Measurements from ENCODE around the gene PNMA3. TPM values are rescaled to one million over a fixed set of nuclear protein-coding genes. Genes with fewer than 3 reads are reported as not detected.

Gene PNMA3
- total RNA-seq, 4 donors from 2014 or later: 0.36 to 0.79 TPM; not detected in 2

DNA sequence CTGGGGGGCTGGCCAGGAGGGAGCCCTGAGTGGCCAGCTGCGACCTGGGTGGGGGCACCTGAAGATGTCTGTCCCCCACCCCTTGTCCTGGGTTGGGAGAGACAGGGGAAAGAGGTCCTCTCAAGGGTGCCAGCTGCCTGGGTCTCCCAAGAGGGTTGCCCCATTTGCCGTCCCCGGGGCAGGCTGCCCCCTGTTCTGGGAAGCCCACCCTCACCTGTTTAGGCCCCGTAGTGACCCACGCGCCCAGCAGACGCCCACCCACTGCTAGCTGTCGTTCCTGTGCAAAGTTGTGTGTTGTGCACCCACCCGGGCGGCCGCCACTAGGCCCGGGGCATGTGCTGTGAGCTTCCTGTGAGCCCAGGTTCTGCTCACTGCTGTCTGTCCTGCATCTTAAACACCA, 25.5 kb upstream of the PNMA3 start:
- TF ChIP-seq, protein P1, sequence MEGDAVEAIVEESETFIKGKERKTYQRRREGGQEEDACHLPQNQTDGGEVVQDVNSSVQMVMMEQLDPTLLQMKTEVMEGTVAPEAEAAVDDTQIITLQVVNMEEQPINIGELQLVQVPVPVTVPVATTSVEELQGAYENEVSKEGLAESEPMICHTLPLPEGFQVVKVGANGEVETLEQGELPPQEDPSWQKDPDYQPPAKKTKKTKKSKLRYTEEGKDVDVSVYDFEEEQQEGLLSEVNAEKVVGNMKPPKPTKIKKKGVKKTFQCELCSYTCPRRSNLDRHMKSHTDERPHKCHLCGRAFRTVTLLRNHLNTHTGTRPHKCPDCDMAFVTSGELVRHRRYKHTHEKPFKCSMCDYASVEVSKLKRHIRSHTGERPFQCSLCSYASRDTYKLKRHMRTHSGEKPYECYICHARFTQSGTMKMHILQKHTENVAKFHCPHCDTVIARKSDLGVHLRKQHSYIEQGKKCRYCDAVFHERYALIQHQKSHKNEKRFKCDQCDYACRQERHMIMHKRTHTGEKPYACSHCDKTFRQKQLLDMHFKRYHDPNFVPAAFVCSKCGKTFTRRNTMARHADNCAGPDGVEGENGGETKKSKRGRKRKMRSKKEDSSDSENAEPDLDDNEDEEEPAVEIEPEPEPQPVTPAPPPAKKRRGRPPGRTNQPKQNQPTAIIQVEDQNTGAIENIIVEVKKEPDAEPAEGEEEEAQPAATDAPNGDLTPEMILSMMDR (IDR thresholded peaks at IDR 0.05): no peak
- TF ChIP-seq POLR2A (IDR thresholded peaks at IDR 0.05): no peak
- intact Hi-C loops (cut with DNase I; ENCODE audit: low total_unique reads): no loop called here
- no peak overlapping the region for H3K4me3 ChIP-seq (ENCODE audit: low read depth, poor library complexity, severe bottlenecking)
- DNase-seq (ENCODE audit: low spot score in 2 of 2): no peak
- 85 to 95% methylated on average over 11 to 12 of the region's 12 CpGs for WGBS, 2 donors

DNA sequence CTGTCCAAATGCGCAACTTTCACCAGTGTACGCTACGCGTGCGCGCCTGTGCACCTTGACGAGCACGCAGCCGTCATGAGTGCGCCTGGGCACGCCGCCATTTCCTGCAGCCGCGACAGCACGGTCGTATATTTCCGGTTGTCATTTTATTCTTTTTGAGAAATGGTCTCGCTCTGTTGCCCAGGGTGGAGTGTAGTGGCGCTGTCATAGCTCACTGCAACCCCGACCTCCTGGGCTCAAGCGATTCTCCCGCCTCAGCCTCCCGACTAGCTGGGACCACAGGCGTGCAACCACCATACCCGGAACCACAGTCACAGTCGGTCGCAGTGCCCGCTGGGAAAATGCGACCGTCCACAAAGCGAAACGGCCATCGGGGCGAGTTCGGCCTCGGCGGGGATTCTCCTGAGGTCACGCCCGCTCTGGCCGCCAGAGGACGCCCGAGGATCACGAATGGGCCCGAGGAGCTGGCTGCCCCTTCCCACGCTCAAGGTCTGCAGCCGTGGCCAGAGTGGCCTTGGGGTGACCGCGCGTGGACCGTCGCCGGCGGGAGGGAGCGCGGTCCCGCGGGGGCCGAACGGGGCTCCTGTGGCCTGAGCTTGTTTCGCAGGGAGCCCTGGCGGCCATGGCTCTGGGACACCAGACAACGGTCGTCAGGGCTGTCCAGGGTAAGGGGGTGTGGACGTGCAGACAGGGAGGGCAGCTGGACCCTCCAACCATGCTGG, 23.7 kb upstream of the PNMA3 start:
- 27 to 51% methylated on average over 22 to 31 of the region's 64 CpGs for WGBS, 2 donors
- peak; percentile 49 to 95 for DNase-seq (ENCODE audit: low spot score in 2 of 2)
- intact Hi-C loops (cut with DNase I; ENCODE audit: low total_unique reads): no loop called here
- no peak overlapping the region for H3K4me3 ChIP-seq (ENCODE audit: low read depth, poor library complexity, severe bottlenecking)
- TF ChIP-seq, protein P1 (IDR thresholded peaks at IDR 0.05): peak in 1 of 3 donors; percentile 66
- TF ChIP-seq POLR2A (IDR thresholded peaks at IDR 0.05): no peak

DNA sequence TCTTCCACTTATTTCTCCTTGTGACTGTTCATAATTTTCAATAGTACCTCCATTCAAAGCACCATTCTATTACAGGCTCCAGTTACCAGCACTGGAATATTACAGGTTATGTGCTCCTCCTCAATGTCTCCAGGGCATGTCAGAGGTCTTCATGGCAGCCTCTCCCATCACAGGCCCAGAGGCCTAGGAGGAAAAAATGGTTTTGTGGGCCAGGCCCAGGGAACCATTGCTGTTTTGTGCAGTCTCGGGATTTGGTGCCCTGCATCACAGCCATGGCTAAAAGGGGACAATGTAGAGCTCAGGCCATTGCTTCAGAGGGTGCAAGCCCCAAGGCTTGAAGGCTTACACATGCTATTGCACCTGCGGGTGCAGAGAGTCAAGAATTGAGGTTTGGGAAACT, 7.2 kb upstream of the PNMA3 start:
- TF ChIP-seq POLR2A (IDR thresholded peaks at IDR 0.05): no peak
- TF ChIP-seq, protein P1 (IDR thresholded peaks at IDR 0.05): no peak
- H3K4me3 ChIP-seq (ENCODE audit: low read depth, poor library complexity, severe bottlenecking): no peak overlapping the region
- intact Hi-C loops (cut with DNase I; ENCODE audit: low total_unique reads): no loop called here
- WGBS, 2 donors: 88 to 100% methylated on average over 1 to 2 of the region's 2 CpGs
- DNase-seq (ENCODE audit: low spot score in 2 of 2): no peak

DNA sequence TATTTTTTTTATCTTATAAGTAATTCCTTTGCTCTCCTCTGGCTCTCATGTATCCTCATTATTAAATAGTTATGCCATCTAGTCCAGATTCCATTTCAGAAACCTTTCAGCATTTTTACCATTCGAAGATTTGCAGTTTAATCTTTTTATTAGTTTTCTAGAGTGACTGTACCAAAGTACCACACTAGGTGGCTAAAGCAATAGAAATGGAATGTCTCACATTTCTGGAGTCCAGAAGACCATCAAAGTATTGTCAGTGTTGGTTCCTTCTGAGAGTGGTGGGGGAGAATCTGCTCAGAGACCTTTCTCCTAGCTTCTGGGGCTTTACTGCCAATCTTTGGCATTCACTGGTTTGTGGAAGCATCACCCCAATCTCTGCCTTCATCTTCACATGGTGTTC, 3.7 kb upstream of the PNMA3 start:
- DNase-seq (ENCODE audit: low spot score in 2 of 2): no peak
- WGBS, 2 donors: 69 to 100% methylated on average over 1 of the region's 1 CpG
- no peak overlapping the region for H3K4me3 ChIP-seq (ENCODE audit: low read depth, poor library complexity, severe bottlenecking)
- intact Hi-C loops (cut with DNase I; ENCODE audit: low total_unique reads): no loop called here
- TF ChIP-seq, protein P1 (IDR thresholded peaks at IDR 0.05): no peak
- no peak for TF ChIP-seq POLR2A (IDR thresholded peaks at IDR 0.05)

DNA sequence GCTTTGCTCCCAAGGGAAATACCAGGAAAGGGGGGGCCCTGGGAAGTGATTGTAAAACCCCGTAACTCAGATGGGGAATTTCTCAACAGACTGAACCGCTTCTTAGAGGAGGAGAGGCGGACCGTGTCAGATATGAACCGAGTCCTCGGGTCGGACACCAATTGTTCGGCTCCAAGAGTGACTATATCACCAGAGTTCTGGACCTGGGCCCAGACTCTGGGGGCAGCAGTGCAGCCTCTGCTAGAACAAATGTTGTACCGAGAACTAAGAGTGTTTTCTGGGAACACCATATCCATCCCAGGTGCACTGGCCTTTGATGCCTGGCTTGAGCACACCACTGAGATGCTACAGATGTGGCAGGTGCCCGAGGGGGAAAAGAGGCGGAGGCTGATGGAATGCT, 1.0 kb downstream of the PNMA3 start:
- 44 to 63% methylated on average over 11 of the region's 11 CpGs for WGBS, 2 donors
- TF ChIP-seq, protein P1 (IDR thresholded peaks at IDR 0.05): no peak
- no peak for TF ChIP-seq POLR2A (IDR thresholded peaks at IDR 0.05)
- no peak overlapping the region for H3K4me3 ChIP-seq (ENCODE audit: low read depth, poor library complexity, severe bottlenecking)
- intact Hi-C loops (cut with DNase I; ENCODE audit: low total_unique reads): no loop called here
- DNase-seq (ENCODE audit: low spot score in 2 of 2): no peak

All from lower leg skin (tissue), 4 donors.